DMS 273 (cell line): Measurements from ENCODE around the gene MUS81.

Experiments used
- DNase-seq: peaks from one replicate; lab custom pipeline; 2025; ENCODE audit not compliant: unreplicated experiment; lab: John Stamatoyannopoulos, UW

Gene MUS81

GRCh38 chr11:65871811-65872548 lies 11.7 kb downstream of the MUS81 start:
- no peak for DNase-seq

GRCh38 chr11:65872586-65873317 lies 12.5 kb downstream of the MUS81 start, which contains the start of gene EFEMP2:
TSS of gene EFEMP2 (minus strand) at chr11:65872800. CDS start at chr11:65872354, 446 bp downstream.
- DNase-seq, result no peak

GRCh38 chr11:65873318-65874156 lies 13.3 kb downstream of the MUS81 start:
- peak; percentile 94 for DNase-seq

GRCh38 chr11:65879617-65880016 lies 19.4 kb downstream of the MUS81 start, which contains the start of gene CTSW:
TSS of gene CTSW (plus strand) at chr11:65879837. CDS start at chr11:65879855, 18 bp downstream.
- DNase-seq, result no peak

- DNase-seq, result no peak
Observed at GRCh38 chr11:65880027-65880426, 19.8 kb downstream of the MUS81 start.

GRCh38 chr11:65880844-65881421 lies 20.7 kb downstream of the MUS81 start:
- no peak for DNase-seq

- no peak for DNase-seq
Observed at GRCh38 chr11:65882120-65883057, 22.2 kb downstream of the MUS81 start.

GRCh38 chr11:65883058-65883761 lies 23.0 kb downstream of the MUS81 start:
- no peak for DNase-seq

GRCh38 chr11:65883786-65884715 lies 23.8 kb downstream of the MUS81 start:
- no peak for DNase-seq

GRCh38 chr11:65884716-65885092 lies 24.5 kb downstream of the MUS81 start:
- peak; percentile 81 for DNase-seq

- no peak for DNase-seq
Observed at GRCh38 chr11:65885231-65885630, 25.0 kb downstream of the MUS81 start.

GRCh38 chr11:65885808-65886536 lies 25.7 kb downstream of the MUS81 start:
- DNase-seq, result no peak

GRCh38 chr11:65886826-65887722 lies 26.8 kb downstream of the MUS81 start:
- DNase-seq, result no peak

- DNase-seq, result peak; percentile 79
Observed at GRCh38 chr11:65887723-65888162, 27.5 kb downstream of the MUS81 start.

- peak; percentile 97 for DNase-seq
Observed at GRCh38 chr11:65888163-65888814, 28.1 kb downstream of the MUS81 start, which contains the start of gene FIBP. TSS of gene FIBP (minus strand) at chr11:65888471. CDS start at chr11:65888418, 53 bp downstream.
